Activated CD4-positive, alpha-beta T cell treated with anti-CD3 and anti-CD28 coated beads for 4 hours (primary cell): Measurements from ENCODE around the gene ERAP2.
"Not testable (repeated sequence)": the region's sequence is repeated elsewhere in the genome, so short reads cannot be mapped to it uniquely, and the experiment has no call there.

ENCODE experiments used
- DNase-seq, 2 donors: peaks; one replicate each; pipeline ENCODE4 v3.0.0-alpha.2; 2020

Gene ERAP2

DNA sequence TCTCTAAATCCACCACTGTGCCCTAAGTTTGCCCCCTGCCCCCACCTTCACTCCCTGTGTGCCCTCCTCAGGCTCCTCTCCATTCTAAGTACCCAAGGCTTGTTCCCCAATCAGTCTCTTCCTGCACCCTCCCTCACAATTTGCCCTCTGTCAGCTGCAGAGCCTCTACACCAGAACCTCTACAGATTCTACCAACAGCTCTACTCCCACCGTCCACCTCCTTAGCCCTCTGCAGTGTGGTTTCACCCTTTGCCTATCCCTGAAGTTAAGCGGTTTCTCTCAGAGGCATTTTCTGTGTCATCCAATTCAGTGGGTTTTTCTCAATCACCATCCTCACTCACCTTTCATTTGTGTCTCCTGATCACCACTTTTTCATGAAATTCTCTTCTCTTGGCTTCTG is 13.2 kb upstream of the ERAP2 start:
- DNase-seq, result no peak

DNA sequence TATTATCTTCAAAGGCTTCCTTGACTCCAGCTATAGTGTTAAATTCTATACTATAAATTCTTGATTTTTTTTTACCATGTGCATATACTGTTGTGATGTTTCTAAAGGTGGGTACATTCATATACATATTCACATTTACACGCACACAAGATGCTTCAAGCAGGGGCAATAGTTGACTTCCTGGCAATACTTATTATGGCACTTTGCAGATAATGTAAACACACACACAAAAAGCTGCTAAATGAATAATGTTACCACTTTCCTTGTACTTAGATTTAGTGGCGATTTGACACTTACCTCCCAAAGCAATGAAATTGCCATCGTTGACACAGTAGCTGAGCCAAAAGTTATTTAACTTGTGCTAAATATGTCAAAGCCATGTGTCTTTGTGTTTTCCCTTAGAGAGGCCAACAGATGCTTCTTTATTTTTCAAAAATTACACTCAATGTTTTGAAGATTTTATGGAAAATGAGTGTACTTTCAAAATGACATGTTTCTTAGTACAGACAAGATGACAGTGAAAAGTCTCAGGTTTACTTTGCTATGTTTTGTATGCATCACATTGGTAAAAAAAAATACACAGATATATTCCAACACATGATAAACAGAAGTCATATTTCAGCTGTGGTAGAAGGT is 12.2 kb upstream of the ERAP2 start:
- DNase-seq, result no peak

DNA sequence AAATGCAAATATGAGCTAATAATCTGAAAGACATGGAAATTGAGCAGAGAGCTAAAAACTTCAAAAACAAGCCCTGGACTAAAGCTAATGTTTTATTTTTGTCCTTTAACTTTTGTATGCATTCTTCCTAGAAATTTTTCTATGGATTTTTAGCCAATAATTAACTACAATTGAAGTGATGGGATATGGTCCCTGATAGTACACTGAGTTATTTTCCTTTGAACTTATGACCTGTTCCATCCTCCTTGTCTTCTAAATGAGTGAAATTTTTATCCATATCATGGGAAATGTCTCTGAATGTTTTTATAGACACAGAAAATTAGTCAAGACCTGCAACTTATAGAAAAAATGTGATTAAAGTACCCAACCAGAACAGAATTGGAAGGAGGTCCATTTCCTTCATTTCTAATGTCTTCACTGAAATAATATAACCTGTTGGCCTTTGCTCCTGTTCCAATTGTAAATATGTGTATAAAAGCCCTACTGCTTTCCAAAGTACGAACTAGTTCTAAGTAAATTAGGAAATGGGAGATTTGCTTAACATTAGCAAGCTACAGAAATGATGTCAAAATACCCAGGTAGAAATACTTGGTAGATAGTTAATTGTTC is 11.3 kb upstream of the ERAP2 start:
- no peak for DNase-seq

DNA sequence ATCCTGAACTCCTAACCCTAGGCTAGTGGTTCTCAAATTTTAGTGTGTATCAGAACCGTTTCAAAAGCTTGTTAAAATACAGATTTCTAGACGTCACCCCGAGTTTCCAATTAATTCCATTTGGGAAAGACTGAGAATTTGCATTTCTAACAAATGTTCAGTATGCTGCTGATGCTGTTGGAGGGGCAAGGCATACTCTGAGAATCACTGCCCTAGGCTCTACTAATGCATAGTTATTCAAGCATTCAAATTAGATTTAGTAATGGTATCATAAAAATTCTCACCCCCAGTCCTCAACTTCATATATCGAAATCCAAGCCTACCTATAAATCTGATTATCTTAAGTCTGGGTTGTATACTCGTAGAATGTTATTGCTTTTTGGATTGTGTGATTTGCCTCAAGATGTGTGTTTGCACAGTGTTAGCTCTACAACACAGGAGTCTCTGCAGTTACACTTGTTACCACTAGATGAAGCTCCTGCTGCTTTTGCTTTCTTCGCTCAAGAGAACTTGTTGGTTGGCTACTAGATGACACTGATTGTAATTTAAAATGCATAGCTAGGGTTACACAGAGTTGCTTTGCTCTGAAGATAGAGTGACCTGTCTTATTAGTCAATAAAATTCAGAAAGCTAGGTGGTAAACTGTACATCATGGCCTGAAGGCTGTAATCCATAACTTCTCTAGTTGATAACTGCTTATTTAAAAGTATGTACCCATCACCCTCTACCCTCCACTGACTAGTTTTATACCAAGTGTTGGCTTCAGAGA is 7.5 kb upstream of the ERAP2 start:
- DNase-seq, result peak; percentile 32 to 36

DNA sequence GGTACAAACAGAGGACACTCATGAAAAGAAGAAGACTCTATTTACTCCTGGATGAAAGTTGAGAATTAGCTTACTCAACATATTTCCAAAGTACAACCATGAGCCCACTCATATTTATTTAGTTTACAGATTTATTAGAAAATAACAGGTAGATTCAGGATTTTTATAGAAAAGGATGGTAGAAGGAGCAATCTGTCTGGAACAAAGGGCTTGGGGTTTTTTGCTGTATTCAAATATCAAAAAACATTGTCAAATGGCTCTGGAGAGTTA is 7.0 kb upstream of the ERAP2 start:
- no peak for DNase-seq

DNA sequence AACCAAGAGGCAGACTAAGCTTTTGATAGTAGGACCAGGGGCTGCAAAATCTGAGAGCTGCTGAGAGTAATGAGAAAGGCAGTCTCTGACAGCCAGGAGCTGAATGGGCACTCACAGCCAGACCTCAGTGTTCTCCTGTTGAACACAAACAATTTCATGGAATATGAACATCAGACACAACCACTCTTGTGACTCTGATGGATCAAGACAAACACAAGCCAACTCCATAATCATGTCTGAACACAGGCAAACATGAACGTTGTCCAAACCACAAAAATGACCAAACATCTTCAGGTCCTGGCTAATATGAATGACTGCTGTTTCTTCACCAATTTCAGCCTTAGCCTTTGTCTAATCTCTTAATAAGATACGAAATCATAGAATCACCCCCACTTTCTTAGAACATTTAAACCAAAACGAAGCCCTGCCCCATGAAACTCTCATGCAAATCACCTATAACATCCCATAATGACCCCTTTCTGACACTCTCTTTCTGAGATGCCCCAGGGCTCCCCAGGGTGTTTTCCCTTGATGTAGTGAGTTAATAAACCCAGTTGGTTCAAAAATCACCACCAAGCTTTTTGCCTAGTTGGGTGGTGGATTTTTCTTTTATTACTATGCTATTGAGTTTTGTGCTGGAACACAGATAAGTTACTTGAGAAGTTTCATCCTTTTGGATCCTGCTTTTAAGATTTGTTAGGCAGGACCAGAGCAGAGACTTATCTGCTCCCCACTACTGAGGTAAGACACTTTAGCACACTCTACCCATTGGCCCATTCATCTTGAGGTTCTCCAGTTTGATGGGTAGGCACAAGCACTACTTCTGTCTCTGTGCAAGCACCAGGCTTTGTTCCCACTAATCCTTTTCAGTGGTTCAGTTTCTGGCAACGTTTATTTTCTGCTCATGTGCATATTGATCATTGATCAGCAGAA is 5.9 kb upstream of the ERAP2 start:
- DNase-seq, result no peak

DNA sequence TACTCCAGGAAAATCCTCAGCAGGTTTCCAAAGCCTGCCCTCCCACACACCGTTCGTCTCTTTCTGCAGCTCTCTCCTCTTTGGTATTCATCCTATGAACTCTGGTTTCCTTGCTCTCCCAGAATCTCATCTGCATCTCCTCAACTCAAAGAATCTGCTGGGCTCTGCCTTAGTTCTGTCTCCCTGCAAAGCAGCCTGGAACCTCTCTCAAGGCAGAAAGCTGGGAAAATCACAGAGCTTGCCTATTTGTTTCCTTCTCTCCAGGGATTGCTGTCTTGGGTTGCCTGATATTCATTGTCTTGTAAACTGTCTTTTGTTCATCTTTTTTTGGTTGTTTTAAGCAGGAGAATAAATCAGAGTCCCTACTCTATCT is 5.3 kb upstream of the ERAP2 start:
- DNase-seq, result no peak

DNA sequence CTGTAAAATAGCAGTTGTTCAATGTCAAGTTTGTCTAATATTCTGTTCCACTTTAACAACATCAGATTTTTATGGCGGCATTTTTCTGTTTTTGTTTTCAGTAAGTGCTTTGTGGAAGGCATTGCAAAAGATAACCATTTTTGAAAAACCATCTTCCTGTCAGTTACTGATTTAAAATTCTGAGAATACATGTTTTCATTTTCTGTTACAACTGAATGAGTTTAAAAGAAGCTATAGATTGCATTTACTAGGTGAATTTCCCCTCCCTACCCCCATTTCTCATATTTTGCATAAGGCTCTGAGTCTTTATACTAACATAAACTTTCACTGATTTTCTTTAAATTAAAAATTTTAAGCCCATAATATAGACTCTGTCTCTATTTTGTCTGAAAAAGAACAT is 4.6 kb upstream of the ERAP2 start:
- DNase-seq, result no peak

DNA sequence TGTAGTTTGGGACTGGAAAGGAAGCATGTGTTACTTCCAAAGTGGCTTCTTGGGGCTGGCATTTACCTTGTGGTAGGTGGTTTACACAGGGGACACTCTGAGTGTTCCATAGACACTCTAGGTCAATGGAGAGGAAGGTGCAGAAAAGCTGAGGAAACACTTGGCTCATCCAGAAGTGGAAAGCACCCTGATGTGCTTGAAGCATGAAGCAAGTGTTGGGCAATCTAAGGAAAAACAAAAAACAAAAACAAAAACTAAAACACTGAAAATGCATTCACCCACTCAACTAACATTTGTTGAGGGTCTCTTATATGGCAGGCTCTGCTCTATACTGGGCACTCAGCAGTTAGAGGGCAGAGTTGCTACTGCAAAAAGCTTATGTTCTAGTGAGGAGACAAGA is 2.9 kb upstream of the ERAP2 start:
- DNase-seq, result no peak

DNA sequence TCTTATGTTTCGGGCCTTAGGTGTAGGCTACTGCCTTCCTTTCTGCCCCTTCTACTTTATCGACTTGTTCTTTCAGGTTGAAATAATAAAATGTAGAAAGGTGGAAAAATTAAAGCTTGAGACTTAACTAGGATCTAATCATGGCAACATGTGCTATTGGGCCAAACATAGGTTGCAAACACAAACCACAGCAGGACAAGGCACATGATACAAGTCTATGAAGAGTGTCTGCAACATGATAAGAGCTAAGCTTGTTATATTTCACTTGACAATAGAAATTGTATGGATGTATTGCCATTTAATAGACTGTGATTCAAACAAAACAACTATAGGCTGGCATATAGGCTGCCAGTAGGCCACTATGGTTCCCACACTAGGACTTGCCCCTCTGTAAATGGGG is 1.7 kb upstream of the ERAP2 start:
- no peak for DNase-seq

DNA sequence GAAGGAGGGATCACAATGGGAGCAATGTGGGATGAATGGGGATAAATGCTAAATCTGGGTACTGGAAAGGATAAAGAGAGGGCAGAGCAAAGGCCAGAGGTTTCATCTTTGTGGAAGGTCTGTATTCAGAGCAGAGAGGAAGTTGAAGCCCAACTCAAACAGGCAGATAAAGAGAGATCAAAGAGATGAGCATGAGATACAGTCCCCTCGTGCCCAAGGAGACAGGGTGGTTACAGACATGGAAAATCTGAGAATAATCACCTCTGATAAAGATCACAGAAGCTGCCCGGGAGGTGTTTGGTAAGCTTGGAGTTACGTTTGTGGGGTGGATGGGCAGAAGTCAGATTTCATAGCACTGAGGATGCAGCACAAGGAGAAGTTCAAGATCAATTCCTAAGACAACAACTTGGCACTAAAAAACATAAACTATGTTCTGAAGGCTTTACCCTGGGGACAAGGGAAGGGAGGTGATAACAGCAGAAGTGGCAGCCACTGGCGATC is 459 bp upstream of the ERAP2 start:
- peak; percentile 31 to 37 for DNase-seq

DNA sequence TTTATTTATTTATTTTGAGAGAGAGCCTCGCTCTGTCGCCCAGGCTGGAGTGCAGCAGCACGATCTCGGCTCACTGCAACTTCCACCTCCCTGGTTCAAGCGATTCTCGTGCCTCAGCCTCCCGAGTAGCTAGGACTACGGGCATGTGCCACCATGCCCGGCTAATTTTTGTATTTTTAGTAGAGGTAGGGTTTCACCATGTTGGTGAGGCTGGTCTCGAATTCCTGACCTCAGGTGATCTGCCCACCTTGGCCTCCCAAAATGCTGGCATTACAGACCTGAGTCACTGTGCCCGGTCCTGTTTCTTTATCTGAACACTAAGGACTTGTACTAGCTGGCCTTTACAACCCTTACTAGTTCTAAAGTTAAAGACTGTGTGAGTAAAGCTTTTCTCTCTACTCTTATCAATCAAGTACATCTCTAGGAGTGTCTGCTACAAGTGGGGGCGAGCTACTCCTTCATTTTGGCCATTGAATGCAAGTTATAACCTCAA is 723 bp downstream of the ERAP2 start:
- not testable (repeated sequence) for DNase-seq

DNA sequence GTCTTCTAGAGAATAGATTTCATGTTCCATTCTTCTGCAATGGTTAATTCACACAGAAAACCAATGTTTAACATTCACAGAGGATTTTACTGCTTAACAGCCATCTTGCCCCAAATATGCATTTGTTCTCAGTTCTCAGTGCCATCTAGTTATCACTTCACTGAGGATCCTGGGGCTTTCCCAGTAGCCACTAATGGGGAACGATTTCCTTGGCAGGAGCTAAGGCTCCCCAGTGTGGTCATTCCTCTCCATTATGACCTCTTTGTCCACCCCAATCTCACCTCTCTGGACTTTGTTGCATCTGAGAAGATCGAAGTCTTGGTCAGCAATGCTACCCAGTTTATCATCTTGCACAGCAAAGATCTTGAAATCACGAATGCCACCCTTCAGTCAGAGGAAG is 3.4 kb downstream of the ERAP2 start:
- no peak for DNase-seq

DNA sequence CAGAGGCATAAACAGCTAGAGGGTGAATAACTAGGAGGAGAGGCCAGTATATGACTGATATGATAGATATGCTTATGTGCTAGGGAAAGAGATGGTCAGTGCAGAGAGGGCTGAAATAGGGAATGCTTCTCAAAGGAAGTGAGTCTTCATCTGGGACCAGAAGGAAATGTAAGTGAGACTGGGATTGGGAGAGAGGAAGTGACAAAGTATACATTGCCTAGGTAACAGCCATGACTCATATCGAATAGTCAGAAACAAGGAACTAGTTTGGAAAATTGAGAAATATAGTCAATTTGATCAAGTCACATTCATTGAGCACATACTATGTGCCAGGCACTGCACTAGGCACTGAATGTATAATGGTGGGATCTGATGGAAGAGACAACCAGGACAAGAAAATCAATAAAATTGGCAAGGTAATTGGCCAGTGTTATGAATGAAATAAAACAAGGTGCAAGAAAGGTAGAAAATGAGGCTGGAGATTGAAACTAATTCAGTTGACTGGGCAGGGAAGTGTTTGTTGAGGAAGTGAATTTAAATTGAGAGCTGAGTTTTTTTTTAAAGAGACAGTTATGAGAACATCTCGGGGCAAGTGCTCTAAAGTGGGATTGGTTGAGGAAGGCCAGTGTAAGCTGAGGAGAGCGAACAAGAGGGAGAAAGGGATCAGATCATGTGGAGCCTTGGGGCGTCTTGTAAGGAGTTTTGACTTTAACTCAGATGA is 4.3 kb downstream of the ERAP2 start:
- DNase-seq, result no peak

DNA sequence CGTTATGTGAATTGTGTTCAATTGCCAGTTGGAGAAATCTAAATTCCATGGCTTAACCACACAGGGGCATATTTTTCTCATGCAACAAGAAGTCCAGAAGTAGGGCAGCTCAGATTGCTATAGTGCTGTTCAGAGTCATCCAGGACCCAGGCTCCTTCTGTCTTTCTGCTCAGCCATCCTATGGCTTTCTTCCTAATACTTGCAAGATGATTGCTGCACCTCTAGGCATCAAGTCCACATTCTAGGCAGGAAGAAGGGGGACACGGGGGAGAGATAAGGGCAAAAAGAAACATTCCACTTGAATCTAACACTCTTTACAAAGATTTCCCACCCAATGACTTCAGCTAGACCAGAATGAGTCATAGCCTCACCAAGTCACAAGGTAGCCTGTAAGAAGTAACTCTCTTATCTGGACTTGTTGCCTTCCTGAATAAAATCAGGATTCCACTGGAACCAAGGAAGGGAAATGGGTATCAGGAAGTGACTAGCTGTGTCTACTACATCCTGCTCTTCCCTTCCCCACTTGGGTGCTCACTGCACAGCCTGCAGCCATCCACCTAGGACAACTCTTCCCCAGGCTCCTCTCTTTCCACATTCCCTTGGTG is 5.3 kb downstream of the ERAP2 start:
- no peak for DNase-seq

DNA sequence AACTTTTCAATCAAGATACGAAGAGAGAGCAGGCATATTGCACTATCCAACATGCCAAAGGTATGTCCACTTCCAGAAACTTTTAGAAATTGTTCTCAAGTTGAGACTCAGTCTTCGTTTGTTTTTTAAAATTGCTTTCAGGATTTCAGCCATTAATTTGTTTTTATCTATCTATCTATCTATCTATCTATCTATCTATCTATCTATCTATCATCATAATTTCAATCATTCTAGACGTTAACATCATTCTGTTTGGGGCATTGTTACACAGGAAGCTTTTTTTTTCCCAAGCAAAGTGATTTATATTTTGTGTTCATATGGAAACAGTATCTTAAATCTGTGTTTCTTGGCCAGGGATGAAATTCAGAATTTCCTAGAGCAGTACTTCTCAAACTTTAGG is 7.6 kb downstream of the ERAP2 start:
- DNase-seq, result no peak

DNA sequence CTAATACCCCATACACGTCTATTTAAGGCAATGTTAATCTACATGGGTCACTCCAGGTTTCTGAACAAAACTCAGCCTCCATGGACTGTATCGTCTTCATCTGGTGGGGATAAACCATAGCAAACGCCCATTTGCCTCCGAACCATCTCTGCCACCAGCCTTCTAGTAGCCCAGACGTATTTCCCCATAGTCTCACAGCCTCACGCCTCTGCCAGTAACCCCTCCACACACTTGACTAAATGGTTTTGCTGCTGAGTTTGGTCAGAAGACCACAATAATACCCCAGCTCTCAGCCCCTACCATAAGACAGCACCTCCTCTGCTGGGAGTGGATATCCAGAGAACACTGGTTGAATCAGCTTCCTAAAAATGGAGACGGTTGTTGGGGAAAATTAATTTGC is 8.7 kb downstream of the ERAP2 start:
- DNase-seq, result no peak

DNA sequence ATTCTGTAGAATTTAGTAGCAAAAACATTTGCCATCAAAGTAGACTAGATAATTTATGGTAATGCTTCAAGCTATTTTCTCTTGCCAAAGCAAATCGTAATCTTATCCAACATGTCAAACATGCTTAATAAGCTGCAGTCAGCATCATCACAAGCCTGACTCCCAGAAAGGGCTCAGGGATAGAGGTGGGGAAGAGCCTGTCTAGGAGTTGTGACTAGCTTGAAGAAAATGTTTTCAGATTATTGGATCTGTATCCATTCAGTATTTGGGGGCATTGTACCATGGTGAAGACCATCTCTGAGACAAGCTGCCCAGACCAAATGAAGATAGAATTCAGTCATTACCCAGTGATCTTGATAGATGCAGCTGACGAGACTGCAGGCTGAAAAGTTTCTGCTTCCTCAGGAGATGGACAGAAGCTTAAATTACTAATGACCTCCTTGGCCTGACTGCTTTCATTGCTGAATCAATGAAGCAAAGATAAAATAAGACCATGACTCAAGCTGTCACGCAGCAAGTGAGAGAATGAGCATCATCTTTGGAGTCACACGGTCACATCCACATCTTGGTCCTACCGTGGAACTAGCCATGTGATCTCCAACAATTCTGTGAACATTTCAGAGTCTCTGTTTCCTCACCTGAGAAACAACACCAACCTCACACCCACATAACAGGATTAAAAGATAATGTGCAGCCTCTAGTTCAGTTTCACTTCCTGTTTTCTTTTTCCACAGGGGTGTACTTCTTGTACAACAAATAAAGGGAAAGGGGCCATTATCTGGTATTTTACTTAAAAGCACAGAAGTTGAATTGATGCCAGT is 9.4 kb downstream of the ERAP2 start:
- DNase-seq, result peak in 1 of 2 donors; percentile 38

DNA sequence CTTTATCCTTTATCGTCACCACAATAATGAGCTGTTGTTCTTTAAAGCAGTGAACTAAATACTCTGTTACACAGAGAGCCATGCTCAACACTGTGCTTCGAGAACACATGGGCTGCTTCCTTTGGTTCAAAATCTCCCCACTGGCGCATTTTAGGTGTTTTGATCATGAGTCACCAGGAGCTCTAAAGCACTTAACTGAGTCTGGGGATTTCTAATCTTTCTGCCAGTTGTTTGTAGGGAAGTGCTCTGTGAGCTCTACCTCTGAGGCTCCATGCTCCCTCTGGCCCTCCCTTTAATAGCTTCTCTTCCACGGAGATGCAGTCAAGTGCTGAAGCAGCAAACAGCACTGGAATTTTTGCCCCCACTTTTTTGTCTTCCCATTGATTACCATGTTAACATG is 17.0 kb downstream of the ERAP2 start:
- peak in 1 of 2 donors; percentile 34 for DNase-seq

DNA sequence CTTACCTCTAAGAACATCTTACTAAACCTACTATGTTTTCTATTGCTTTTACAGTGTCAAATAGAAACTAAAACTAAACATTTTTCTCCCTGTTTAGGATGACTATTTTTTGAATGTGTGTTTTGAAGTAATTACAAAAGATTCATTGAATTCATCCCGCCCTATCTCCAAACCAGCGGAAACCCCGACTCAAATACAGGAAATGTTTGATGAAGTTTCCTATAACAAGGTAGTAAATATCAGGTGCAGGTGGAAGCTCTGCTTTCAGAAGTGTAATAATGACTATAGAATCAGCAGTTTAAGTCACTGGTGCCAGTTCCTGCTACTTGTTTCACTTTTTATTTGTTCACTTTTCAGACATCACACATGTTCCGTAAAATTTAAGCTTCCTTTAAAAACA is 20.0 kb downstream of the ERAP2 start:
- peak; percentile 33 to 41 for DNase-seq

DNA sequence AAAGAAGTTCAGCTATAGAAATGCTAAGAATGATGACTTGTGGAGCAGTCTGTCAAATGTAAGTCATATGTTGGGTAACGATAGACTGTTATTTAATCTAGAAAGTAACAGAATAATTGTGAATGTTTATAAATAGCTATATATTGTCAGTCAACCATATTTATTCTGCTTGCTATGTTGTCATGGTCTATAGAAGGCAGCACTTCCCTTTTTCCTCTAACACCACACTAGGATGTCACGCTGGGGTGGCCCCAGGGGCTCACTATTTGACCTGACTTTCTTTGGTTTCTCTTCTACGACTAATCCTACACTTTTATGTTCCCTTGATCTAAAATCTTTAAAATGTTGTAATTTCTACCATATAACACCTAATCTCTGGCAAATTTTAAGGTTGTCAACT is 20.5 kb downstream of the ERAP2 start:
- DNase-seq, result no peak
